Activated B cell treated with CpG ODN at 0.5 μM for 24 hours (primary cell): ENCODE data around the gene RASL10B. TPM values are rescaled to one million over a fixed set of nuclear protein-coding genes. Genes with fewer than 3 reads are reported as not detected.

Experiments
- ATAC-seq: fragments of 200-7000 bp; cut with Tn5 transposase; one replicate; pipeline ENCODE4 v1.10.0; 2021; ENCODE audit warnings: low read depth, mild to moderate bottlenecking, moderate library complexity
- CTCF ChIA-PET: fragments of 350-600 bp; sonication (Branson Sonifier 250); formaldehyde crosslinking; loops from one replicate; lab custom pipeline; 2021; ENCODE audit warnings: antibody characterized with exemption; lab: Charles Lee
- POLR2A ChIA-PET: fragments of 350-600 bp; sonication (Branson Sonifier 250); formaldehyde crosslinking; loops from one replicate; lab custom pipeline; 2021; ENCODE audit warnings: antibody characterized with exemption; lab: Charles Lee
- DNase-seq: peaks from one replicate; pipeline ENCODE4 v3.0.0; 2022
- H3K27ac Mint-ChIP-seq: one replicate; pipeline ENCODE4 v1.8.0; 2020; ENCODE audit warnings: mixed read lengths
- H3K27me3 Mint-ChIP-seq: one replicate; pipeline ENCODE4 v1.8.0; 2021; ENCODE audit warnings: mixed read lengths
- H3K36me3 Mint-ChIP-seq: one replicate; pipeline ENCODE4 v1.8.0; 2021; ENCODE audit warnings: low read depth, mixed read lengths
- H3K4me1 Mint-ChIP-seq: one replicate; pipeline ENCODE4 v1.8.0; 2021; ENCODE audit warnings: mixed read lengths
- H3K4me3 Mint-ChIP-seq: one replicate; pipeline ENCODE4 v1.8.0; 2020; ENCODE audit warnings: mild to moderate bottlenecking, mixed read lengths
- H3K9me3 Mint-ChIP-seq: one replicate; pipeline ENCODE4 v1.8.0; 2020; ENCODE audit warnings: mixed read lengths
- intact Hi-C: fragments of 100-400 bp; cut with micrococcal nuclease; formaldehyde crosslinking; loops from one replicate; pipeline ENCODE4 v1.15.1; 2024
- total RNA-seq: library from RNA; stranded (reverse); gene quantifications from 2 replicates; pipeline ENCODE4 v1.2.3, GENCODE V29; 2022
- TF ChIP-seq, protein P1 (sequence below): fragments of 200-600 bp; IDR thresholded peaks from one replicate; pipeline ENCODE4 v1.8.0; 2022; ENCODE audit warnings: antibody characterized with exemption, mild to moderate bottlenecking

Gene RASL10B
- total RNA-seq, 1 donor from 2014 or later: 0.31 TPM

DNA sequence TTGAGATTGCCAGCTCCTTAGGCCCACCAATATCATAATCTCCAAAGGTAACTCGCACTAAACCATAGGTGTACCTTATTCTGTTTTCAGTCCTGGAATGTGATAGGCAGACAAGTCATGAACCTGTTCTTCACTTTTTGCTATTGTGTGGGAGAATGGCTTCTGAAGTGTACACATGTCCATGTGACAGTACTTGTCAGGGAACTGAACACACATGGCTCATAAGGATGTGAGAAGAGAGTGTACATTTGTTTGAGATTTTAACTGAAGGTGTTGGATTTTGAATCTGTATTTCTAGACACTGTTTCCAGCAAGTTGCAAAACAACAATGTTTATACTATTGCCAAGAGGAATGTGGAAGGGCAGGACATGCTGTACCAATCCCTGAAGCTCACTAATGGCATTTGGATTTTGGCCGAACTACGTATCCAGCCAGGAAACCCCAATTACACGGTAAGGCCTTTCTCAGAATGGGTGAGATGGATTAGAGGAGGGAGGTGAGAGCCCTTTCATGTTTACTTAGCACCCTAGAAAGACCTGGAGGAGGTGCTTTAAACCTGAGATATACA, 14.5 kb upstream of the RASL10B start:
- CTCF ChIA-PET: no interaction called here
- peaks cover 21% of the 10 kb centered on the region for H3K36me3 Mint-ChIP-seq
- POLR2A ChIA-PET: no interaction called here
- TF ChIP-seq, protein P1, sequence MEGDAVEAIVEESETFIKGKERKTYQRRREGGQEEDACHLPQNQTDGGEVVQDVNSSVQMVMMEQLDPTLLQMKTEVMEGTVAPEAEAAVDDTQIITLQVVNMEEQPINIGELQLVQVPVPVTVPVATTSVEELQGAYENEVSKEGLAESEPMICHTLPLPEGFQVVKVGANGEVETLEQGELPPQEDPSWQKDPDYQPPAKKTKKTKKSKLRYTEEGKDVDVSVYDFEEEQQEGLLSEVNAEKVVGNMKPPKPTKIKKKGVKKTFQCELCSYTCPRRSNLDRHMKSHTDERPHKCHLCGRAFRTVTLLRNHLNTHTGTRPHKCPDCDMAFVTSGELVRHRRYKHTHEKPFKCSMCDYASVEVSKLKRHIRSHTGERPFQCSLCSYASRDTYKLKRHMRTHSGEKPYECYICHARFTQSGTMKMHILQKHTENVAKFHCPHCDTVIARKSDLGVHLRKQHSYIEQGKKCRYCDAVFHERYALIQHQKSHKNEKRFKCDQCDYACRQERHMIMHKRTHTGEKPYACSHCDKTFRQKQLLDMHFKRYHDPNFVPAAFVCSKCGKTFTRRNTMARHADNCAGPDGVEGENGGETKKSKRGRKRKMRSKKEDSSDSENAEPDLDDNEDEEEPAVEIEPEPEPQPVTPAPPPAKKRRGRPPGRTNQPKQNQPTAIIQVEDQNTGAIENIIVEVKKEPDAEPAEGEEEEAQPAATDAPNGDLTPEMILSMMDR: no peak
- no peak for DNase-seq
- no peaks in the 10 kb centered on the region for H3K9me3 Mint-ChIP-seq
- H3K27ac Mint-ChIP-seq: no peak overlapping the region
- H3K4me1 Mint-ChIP-seq: no peaks in the 10 kb centered on the region
- H3K4me3 Mint-ChIP-seq: no peak overlapping the region
- intact Hi-C loops: no loop called here
- no peaks in the 10 kb centered on the region for H3K27me3 Mint-ChIP-seq
- no peak for ATAC-seq

DNA sequence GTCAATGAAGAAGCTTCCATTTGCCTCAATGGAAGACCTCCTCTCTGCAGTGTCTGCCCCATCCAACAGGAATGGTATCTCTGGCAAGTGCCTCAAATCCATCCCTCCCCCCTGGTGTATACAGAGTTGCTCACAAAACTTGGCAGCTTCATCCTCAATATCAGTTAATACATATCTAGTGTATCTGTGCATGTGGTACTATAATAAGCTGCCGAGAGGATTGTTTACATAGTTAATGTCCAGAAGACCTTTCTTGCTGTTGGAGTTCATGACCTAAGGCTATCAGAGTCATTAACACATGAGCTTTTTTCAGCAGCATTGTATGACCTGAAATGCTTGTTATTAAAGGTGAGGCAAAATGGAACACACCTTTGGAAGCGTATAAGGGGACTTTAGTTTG, 14.0 kb upstream of the RASL10B start:
- DNase-seq (no peak), ATAC-seq (no peak)
- peaks cover 21% of the 10 kb centered on the region for H3K36me3 Mint-ChIP-seq
- intact Hi-C loops: no loop called here
- TF ChIP-seq, protein P1: no peak
- H3K4me3 Mint-ChIP-seq: no peak overlapping the region
- CTCF ChIA-PET: no interaction called here
- no peaks in the 10 kb centered on the region for H3K27me3 Mint-ChIP-seq
- H3K4me1 Mint-ChIP-seq: no peaks in the 10 kb centered on the region
- POLR2A ChIA-PET: no interaction called here
- no peaks in the 10 kb centered on the region for H3K9me3 Mint-ChIP-seq
- no peak overlapping the region for H3K27ac Mint-ChIP-seq

DNA sequence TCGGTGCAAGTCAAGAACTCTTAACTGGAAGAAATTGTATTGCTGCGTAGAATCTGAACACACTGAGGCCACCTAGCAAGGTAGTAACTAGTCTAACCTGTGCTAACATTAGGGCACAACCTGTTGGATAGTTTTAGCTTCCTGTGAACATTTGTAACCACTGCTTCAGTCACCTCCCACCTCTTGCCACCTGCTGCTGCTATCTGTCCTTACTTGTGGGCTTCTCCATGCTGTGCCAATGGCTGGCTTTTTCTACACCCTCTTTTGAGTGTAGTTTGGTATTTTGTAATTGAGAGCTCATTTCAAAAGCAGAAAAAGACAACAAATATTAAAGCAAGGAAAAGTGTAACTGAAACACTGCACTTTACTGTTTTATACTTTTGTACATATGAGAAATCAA, 7.7 kb upstream of the RASL10B start:
- ATAC-seq: no peak
- POLR2A ChIA-PET: interaction anchor here (0.5 kb wide), 1 partner anchor 46 kb away, joined by 4 read pairs; no protein-coding TSS in a partner anchor
- Mint-ChIP-seq H3K27me3 (no peaks in the 10 kb centered on the region), H3K4me1 (no peaks in the 10 kb centered on the region), H3K36me3 (peaks cover 64% of the 10 kb centered on the region), H3K4me3 (no peak overlapping the region), H3K9me3 (no peaks in the 10 kb centered on the region), H3K27ac (no peak overlapping the region)
- no peak for DNase-seq
- TF ChIP-seq, protein P1: no peak
- CTCF ChIA-PET: interaction anchor here (0.9 kb wide), 1 partner anchor 28 kb away, joined by 3 read pairs; no protein-coding TSS in a partner anchor
- intact Hi-C loops: no loop called here

DNA sequence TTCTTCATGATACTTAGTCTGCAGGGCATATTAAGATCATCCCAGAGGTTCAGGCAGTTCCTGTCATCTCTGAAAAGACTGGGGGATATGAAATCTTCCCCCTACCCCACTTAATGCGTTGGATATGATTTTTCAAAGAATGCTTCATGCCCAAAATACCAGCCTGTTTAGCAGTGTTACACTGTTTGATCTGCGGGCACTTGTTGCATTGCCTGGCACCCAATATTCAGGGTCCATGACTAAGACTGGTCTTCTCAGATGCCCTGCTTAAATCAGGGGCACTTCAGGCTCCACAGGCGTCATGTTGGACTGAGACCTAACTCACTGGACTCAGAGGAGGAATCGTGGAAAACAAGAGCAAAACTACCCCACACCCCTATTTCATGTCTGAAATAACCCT, 6.4 kb upstream of the RASL10B start:
- no peak for DNase-seq
- Mint-ChIP-seq H3K27ac (no peak overlapping the region), H3K4me1 (no peaks in the 10 kb centered on the region), H3K9me3 (no peaks in the 10 kb centered on the region), H3K36me3 (peaks cover 57% of the 10 kb centered on the region), H3K4me3 (no peak overlapping the region), H3K27me3 (no peaks in the 10 kb centered on the region)
- ATAC-seq: no peak
- intact Hi-C loops: no loop called here
- TF ChIP-seq, protein P1: no peak
- CTCF ChIA-PET: no interaction called here
- POLR2A ChIA-PET: no interaction called here

DNA sequence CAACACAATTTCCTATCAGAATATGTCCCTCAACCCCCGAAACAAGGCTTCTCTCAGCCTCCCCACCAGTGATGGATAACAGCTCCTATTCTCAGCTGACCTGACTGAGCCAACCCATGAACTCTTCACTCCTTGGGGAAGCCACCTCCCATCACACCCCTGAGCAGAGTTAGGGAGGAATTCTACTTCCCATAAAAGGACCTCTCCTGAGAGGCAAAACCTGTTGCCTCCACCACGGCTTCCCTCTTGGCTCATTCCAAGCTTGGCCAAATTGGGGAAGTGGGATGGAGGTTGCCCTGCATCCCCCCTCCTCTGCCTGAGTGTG, 5.7 kb upstream of the RASL10B start:
- ChIA-PET POLR2A (no interaction called here), CTCF (no interaction called here)
- intact Hi-C loops: no loop called here
- ATAC-seq (no peak), DNase-seq (no peak)
- no peak overlapping the region for H3K4me3 Mint-ChIP-seq
- TF ChIP-seq, protein P1: no peak
- no peak overlapping the region for H3K27ac Mint-ChIP-seq
- peaks cover 5% of the 10 kb centered on the region for H3K4me1 Mint-ChIP-seq
- peaks cover 55% of the 10 kb centered on the region for H3K36me3 Mint-ChIP-seq
- H3K9me3 Mint-ChIP-seq: no peaks in the 10 kb centered on the region
- peaks cover 5% of the 10 kb centered on the region for H3K27me3 Mint-ChIP-seq
